Lung (tissue), 12 donors: ENCODE measurements around the gene DLAT. TPM values are rescaled to one million over a fixed set of nuclear protein-coding genes. Genes with fewer than 3 reads are reported as not detected.

ENCODE experiments used
- ATAC-seq: fragments of 200-7000 bp; cut with Tn5 transposase; one replicate; pipeline ENCODE4 v1.9.1; 2020; ENCODE audit warnings: moderate number of reproducible peaks; ENCODE audit not compliant: insufficient read depth, low FRiP score
- DNase-seq, 3 donors: peaks; one replicate each; pipeline ENCODE4 v3.0.0-alpha.2; 2013 to 2017
- H3K27ac ChIP-seq, 2 donors: one replicate each; pipeline ENCODE4 v1.5.1; 2013; ENCODE audit warnings: mild to moderate bottlenecking in 2 of 2, moderate library complexity in 2 of 2, control low read depth in 1 of 2, inconsistent platforms in 1 of 2, low read depth in 1 of 2, low read length in 1 of 2
- H3K27me3 ChIP-seq, 3 donors: one replicate each; pipeline ENCODE4 v1.5.1; 2013; ENCODE audit warnings: low read length in 2 of 3; ENCODE audit not compliant: control insufficient read depth in 3 of 3, insufficient read depth in 3 of 3
- H3K36me3 ChIP-seq, 4 donors: one replicate each; pipeline ENCODE4 v1.5.1; 2013; ENCODE audit warnings: low read length in 4 of 4, mild to moderate bottlenecking in 1 of 4, moderate library complexity in 1 of 4; ENCODE audit not compliant: control insufficient read depth in 4 of 4, insufficient read depth in 4 of 4
- H3K4me1 ChIP-seq, 5 donors: one replicate each; pipeline ENCODE4 v1.5.1; 2013; ENCODE audit warnings: low read length in 5 of 5, mild to moderate bottlenecking in 2 of 5, moderate library complexity in 1 of 5; ENCODE audit not compliant: control insufficient read depth in 5 of 5, insufficient read depth in 5 of 5
- H3K4me3 ChIP-seq: one replicate; pipeline ENCODE4 v1.5.1; 2013; ENCODE audit warnings: mild to moderate bottlenecking, control low read depth, moderate library complexity
- H3K9ac ChIP-seq, 2 donors: one replicate each; pipeline ENCODE4 v1.5.1; 2013; ENCODE audit warnings: low read length in 2 of 2, control low read depth in 1 of 2; ENCODE audit not compliant: insufficient read depth in 1 of 2
- H3K9me3 ChIP-seq, 4 donors: one replicate each; pipeline ENCODE4 v1.5.1; 2013; ENCODE audit warnings: low read length in 3 of 4, mild to moderate bottlenecking in 1 of 4, moderate library complexity in 1 of 4; ENCODE audit not compliant: control insufficient read depth in 4 of 4, insufficient read depth in 3 of 4
- WGBS, 2 donors: extraction: QIAGEN DNeasy Blood & Tissue Kit; methylation state at CpG; one replicate each; pipeline ENCODE4 v1.1.7; 2013; 5-methylcytosine and 5-hydroxymethylcytosine counted together
- polyA plus RNA-seq, 2 donors: library from polyadenylated mRNA; stranded (reverse); fragments of 200-250 nt; gene quantifications; one replicate each; pipeline ENCODE4 v1.2.1, GENCODE V29; 2013
- total RNA-seq, 2 donors: library from RNA; depleted of rRNA in 1 of 2; stranded (reverse); fragments of >200 nt in 1 of 2; gene quantifications; one replicate each; pipeline ENCODE4 v1.2.1, GENCODE V29; 2014 to 2021
- TF ChIP-seq, protein P1 (sequence below): IDR thresholded peaks from 2 replicates; pipeline ENCODE4 v1.5.1; 2012; ENCODE audit warnings: mild to moderate bottlenecking; ENCODE audit errors: control extremely low read depth, extremely low read depth
- donor health status: control.
- donor health status: control.
- donor health status: Bipolar disorder and iron deficiency.
- donor health status: healthy.
- donor health status: DM: yes; HTN: yes; CAD: no.

The DLAT gene
- total and polyA plus RNA-seq, 4 donors, result 12.0 to 32.9 (median 26.5) TPM

- H3K4me1 ChIP-seq, result peaks cover 0 to 8% (median 3%) of the 10 kb centered on the region in 5 donors
- peak overlapping the region in 1 of 2 donors; percentile 35 for H3K9ac ChIP-seq
- WGBS, 2 donors, result 41 to 75% methylated on average over 7 of the region's 7 CpGs
- H3K27me3 ChIP-seq, result no peaks in the 10 kb centered on the region
- H3K36me3 ChIP-seq, result peaks cover 3 to 11% (median 7%) of the 10 kb centered on the region in 4 donors
- H3K9me3 ChIP-seq, result no peaks in the 10 kb centered on the region
- TF ChIP-seq, protein P1, sequence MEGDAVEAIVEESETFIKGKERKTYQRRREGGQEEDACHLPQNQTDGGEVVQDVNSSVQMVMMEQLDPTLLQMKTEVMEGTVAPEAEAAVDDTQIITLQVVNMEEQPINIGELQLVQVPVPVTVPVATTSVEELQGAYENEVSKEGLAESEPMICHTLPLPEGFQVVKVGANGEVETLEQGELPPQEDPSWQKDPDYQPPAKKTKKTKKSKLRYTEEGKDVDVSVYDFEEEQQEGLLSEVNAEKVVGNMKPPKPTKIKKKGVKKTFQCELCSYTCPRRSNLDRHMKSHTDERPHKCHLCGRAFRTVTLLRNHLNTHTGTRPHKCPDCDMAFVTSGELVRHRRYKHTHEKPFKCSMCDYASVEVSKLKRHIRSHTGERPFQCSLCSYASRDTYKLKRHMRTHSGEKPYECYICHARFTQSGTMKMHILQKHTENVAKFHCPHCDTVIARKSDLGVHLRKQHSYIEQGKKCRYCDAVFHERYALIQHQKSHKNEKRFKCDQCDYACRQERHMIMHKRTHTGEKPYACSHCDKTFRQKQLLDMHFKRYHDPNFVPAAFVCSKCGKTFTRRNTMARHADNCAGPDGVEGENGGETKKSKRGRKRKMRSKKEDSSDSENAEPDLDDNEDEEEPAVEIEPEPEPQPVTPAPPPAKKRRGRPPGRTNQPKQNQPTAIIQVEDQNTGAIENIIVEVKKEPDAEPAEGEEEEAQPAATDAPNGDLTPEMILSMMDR, result no peak
- peak overlapping the region; percentile 23 to 85 for H3K27ac ChIP-seq
- H3K4me3 ChIP-seq, result no peak overlapping the region
- ATAC-seq (peak; percentile 64), DNase-seq (peak; percentile 50 to 70 (median 60))
Measured at GRCh38 chr11:111983187-111983986, 41.8 kb upstream of the DLAT start.

DNA sequence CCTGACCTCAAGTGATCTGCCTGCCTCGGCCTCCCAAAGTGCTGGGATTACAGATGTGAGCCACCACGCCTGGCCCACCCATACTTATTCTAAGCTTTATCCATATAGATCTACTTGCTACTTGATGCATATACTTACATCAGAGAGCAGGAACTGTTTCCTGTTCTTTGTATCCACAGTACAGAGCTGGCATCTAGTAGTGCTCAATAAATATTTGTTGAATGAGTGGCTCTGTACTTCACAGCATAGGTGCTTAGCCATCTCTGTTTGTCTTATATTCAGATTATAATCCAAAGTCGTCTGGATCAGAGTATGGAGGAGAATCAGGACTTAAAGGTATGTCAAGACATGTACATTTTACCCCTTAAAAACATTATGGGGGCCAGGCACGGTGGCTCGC lies 38.6 kb upstream of the DLAT start:
- Histone ChIP-seq H3K27me3 (no peaks in the 10 kb centered on the region), H3K4me3 (no peak overlapping the region), H3K9me3 (no peaks in the 10 kb centered on the region), H3K4me1 (peaks cover 0 to 6% (median 2%) of the 10 kb centered on the region in 5 donors), H3K9ac (no peak overlapping the region), H3K36me3 (peaks cover 3 to 13% (median 7%) of the 10 kb centered on the region in 4 donors), H3K27ac (no peak overlapping the region)
- TF ChIP-seq, protein P1, result no peak
- DNase-seq (no peak), ATAC-seq (no peak)
- WGBS, 2 donors, result 89% methylated on average over 5 of the region's 5 CpGs

GRCh38 chr11:111990381-111990780 lies 34.8 kb upstream of the DLAT start:
- H3K27ac ChIP-seq, result no peak overlapping the region
- no peak for ATAC-seq
- peaks cover 15 to 33% (median 18%) of the 10 kb centered on the region in 4 donors for H3K36me3 ChIP-seq
- no peaks in the 10 kb centered on the region for H3K9me3 ChIP-seq
- DNase-seq, result no peak
- H3K4me1 ChIP-seq, result peaks cover 0 to 14% (median 4%) of the 10 kb centered on the region in 5 donors
- no peaks in the 10 kb centered on the region for H3K27me3 ChIP-seq
- no peak overlapping the region for H3K9ac ChIP-seq
- TF ChIP-seq, protein P1, result no peak
- H3K4me3 ChIP-seq, result no peak overlapping the region
- 93 to 97% methylated on average over 6 of the region's 6 CpGs for WGBS, 2 donors
